HEK293 (cell line): ENCODE results near the gene CDC14B.

ENCODE experiments used
- BCL11B ChIP-seq: fragments of 450-650 bp; formaldehyde crosslinking; IDR thresholded peaks from 2 replicates; pipeline ENCODE4 v1.5.1; 2016; ENCODE audit warnings: low read depth, missing biosample characterization, missing genetic modification characterization
- EGR2 ChIP-seq: fragments of 450-650 bp; formaldehyde crosslinking; IDR thresholded peaks from 2 replicates; pipeline ENCODE4 v1.5.1; 2016; ENCODE audit warnings: low read depth, missing biosample characterization, missing genetic modification characterization
- GFI1B ChIP-seq: fragments of 450-650 bp; formaldehyde crosslinking; IDR thresholded peaks from 2 replicates; pipeline ENCODE4 v1.5.1; 2016; ENCODE audit warnings: missing biosample characterization, missing genetic modification characterization
- GLI4 ChIP-seq: fragments of 450-650 bp; formaldehyde crosslinking; IDR thresholded peaks from 2 replicates; pipeline ENCODE4 v1.5.1; 2016; ENCODE audit warnings: missing biosample characterization, missing genetic modification characterization
- PATZ1 ChIP-seq: fragments of 450-650 bp; formaldehyde crosslinking; IDR thresholded peaks from 2 replicates; pipeline ENCODE4 v1.5.1; 2016; ENCODE audit warnings: missing biosample characterization, missing genetic modification characterization
- PBX3 ChIP-seq: sonication (generic); formaldehyde crosslinking; IDR thresholded peaks from 2 replicates; pipeline ENCODE4 v1.8.1; 2022; ENCODE audit warnings: mild to moderate bottlenecking, moderate library complexity, missing genetic modification reagents
- SP2 ChIP-seq: fragments of 450-650 bp; formaldehyde crosslinking; IDR thresholded peaks from 2 replicates; pipeline ENCODE4 v1.5.1; 2016; ENCODE audit warnings: missing biosample characterization, missing genetic modification characterization
- TSHZ1 ChIP-seq: fragments of 450-650 bp; formaldehyde crosslinking; IDR thresholded peaks from 2 replicates; pipeline ENCODE4 v1.5.1; 2016; ENCODE audit warnings: missing biosample characterization, missing genetic modification characterization, borderline replicate concordance
- ZBTB49 ChIP-seq: fragments of 450-650 bp; formaldehyde crosslinking; IDR thresholded peaks from 2 replicates; pipeline ENCODE4 v1.5.1; 2016; ENCODE audit warnings: missing biosample characterization, missing genetic modification characterization, low read depth
- ZBTB6 ChIP-seq: fragments of 450-650 bp; formaldehyde crosslinking; IDR thresholded peaks from 2 replicates; pipeline ENCODE4 v1.5.1; 2017; ENCODE audit warnings: missing biosample characterization, missing genetic modification characterization
- ZBTB8A ChIP-seq: fragments of 450-650 bp; formaldehyde crosslinking; IDR thresholded peaks from 2 replicates; pipeline ENCODE4 v1.5.1; 2016; ENCODE audit warnings: missing biosample characterization, missing genetic modification characterization
- ZFP37 ChIP-seq: fragments of 450-650 bp; formaldehyde crosslinking; IDR thresholded peaks from 2 replicates; pipeline ENCODE4 v1.5.1; 2016; ENCODE audit warnings: missing biosample characterization, missing genetic modification characterization
- ZFP41 ChIP-seq: fragments of 450-650 bp; formaldehyde crosslinking; IDR thresholded peaks from 2 replicates; pipeline ENCODE4 v1.5.1; 2016; ENCODE audit warnings: missing biosample characterization, missing genetic modification characterization, borderline replicate concordance
- ZNF121 ChIP-seq: fragments of 450-650 bp; formaldehyde crosslinking; IDR thresholded peaks from 2 replicates; pipeline ENCODE4 v1.5.1; 2016; ENCODE audit warnings: missing biosample characterization, missing genetic modification characterization
- ZNF148 ChIP-seq: fragments of 450-650 bp; formaldehyde crosslinking; IDR thresholded peaks from 2 replicates; pipeline ENCODE4 v1.5.0; 2017; ENCODE audit warnings: missing biosample characterization, missing genetic modification characterization, borderline replicate concordance
- ZNF18 ChIP-seq: fragments of 450-650 bp; formaldehyde crosslinking; IDR thresholded peaks from 2 replicates; pipeline ENCODE4 v1.5.1; 2016; ENCODE audit warnings: missing biosample characterization, missing genetic modification characterization
- ZNF391 ChIP-seq: fragments of 450-650 bp; formaldehyde crosslinking; IDR thresholded peaks from 2 replicates; pipeline ENCODE4 v1.5.1; 2016; ENCODE audit warnings: low read depth, missing biosample characterization, missing genetic modification characterization, borderline replicate concordance
- ZNF433 ChIP-seq: fragments of 450-650 bp; formaldehyde crosslinking; IDR thresholded peaks from 2 replicates; pipeline ENCODE4 v1.5.1; 2016; ENCODE audit warnings: missing biosample characterization, missing genetic modification characterization, low read depth
- ZNF521 ChIP-seq: fragments of 450-650 bp; formaldehyde crosslinking; IDR thresholded peaks from 2 replicates; pipeline ENCODE4 v1.5.1; 2017; ENCODE audit warnings: missing biosample characterization, mild to moderate bottlenecking, missing genetic modification characterization
- ZNF544 ChIP-seq: fragments of 450-650 bp; formaldehyde crosslinking; IDR thresholded peaks from 2 replicates; pipeline ENCODE4 v1.5.0; 2017; ENCODE audit warnings: missing biosample characterization, missing genetic modification characterization
- ZNF558 ChIP-seq: fragments of 450-650 bp; formaldehyde crosslinking; IDR thresholded peaks from 2 replicates; pipeline ENCODE4 v1.5.1; 2016; ENCODE audit warnings: missing biosample characterization, missing genetic modification characterization
- ZNF830 ChIP-seq: fragments of 450-650 bp; IDR thresholded peaks from 2 replicates; pipeline ENCODE4 v1.5.0; 2018; ENCODE audit warnings: missing biosample characterization, missing genetic modification characterization, low read depth, mild to moderate bottlenecking, moderate library complexity
- ZSCAN16 ChIP-seq: fragments of 450-650 bp; formaldehyde crosslinking; IDR thresholded peaks from 2 replicates; pipeline ENCODE4 v1.5.1; 2016; ENCODE audit warnings: missing biosample characterization, missing genetic modification characterization
- ZXDB ChIP-seq: fragments of 450-650 bp; formaldehyde crosslinking; IDR thresholded peaks from 2 replicates; pipeline ENCODE4 v1.5.1; 2016; ENCODE audit warnings: missing biosample characterization, missing genetic modification characterization

Gene CDC14B

GRCh38 chr9:96618209-96619123 lies 1.2 kb downstream of the CDC14B start (continued):
- no peak for TF ChIP-seq ZFP41 (tag by site-specific recombination)
- peak; percentile 95; the same call in 1 of the 2 replicates for TF ChIP-seq TSHZ1 (tag by site-specific recombination)
- TF ChIP-seq GFI1B = peak; percentile 98
- TF ChIP-seq ZNF433 (tag by site-specific recombination) = no peak
- TF ChIP-seq PBX3 (CRISPR knock-in tag) = no peak
- peak; percentile 52 for TF ChIP-seq SP2 (tag by site-specific recombination)
- TF ChIP-seq ZBTB6 (tag by site-specific recombination) = no peak
- no peak for TF ChIP-seq ZSCAN16
- TF ChIP-seq ZNF544 (tag by site-specific recombination) = no peak
- peak; percentile 50; the same call in 1 of the 2 replicates for TF ChIP-seq PATZ1 (tag by site-specific recombination)
- TF ChIP-seq ZNF391 (tag by site-specific recombination) = no peak
- TF ChIP-seq ZNF830 (tag by site-specific recombination) = no peak
- TF ChIP-seq BCL11B (tag by site-specific recombination) = no peak
- TF ChIP-seq ZBTB8A (tag by site-specific recombination) = peak; percentile 95
- no peak for TF ChIP-seq EGR2 (tag by site-specific recombination)
- TF ChIP-seq ZNF558 (tag by site-specific recombination) = no peak
- TF ChIP-seq ZNF121 (tag by site-specific recombination) = no peak
- TF ChIP-seq ZNF521 = no peak
- no peak for TF ChIP-seq ZNF18 (tag by site-specific recombination)
- TF ChIP-seq GLI4 (tag by site-specific recombination) = no peak
- TF ChIP-seq ZNF148 (tag by site-specific recombination) = no peak
- TF ChIP-seq ZFP37 (tag by site-specific recombination) = 0 out of 2 replicates have a peak, but pooled peaks have one; percentile 28
- no peak for TF ChIP-seq ZBTB49 (tag by site-specific recombination)
- TF ChIP-seq ZXDB = peak; percentile 43; the same call in 1 of the 2 replicates
